ENCODE measurements around the gene CLDN2.

CLDN2 gene

DNA sequence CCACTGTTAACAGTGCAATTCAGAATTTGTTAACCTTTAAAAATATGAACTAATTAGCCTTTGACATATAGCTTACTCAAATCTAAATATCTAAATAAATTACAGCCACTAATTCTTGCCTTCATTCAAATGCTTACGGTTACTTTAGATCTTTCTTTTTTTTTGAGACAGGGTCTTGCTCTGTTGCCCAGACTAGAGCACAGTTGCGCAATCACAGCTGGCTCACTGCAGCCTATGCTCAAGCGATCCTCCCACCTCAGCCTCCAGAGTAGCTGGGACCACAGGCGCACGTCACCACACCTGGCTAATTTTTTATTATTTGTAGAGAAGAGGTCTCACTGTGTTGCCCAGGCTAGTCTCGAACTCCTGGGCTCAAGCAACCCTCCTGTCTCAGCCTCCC is 31.0 kb downstream of the CLDN2 start:
- Histone ChIP-seq H3K27me3 (ENCODE audit: insufficient read depth, low read depth) (no peaks in the 10 kb centered on the region), H2AFZ (ENCODE audit: low read depth) (no peak overlapping the region), H4K20me1 (ENCODE audit: insufficient read depth) (no peaks in the 10 kb centered on the region), H3K79me2 (ENCODE audit: insufficient read depth, low read depth) (no peaks in the 10 kb centered on the region), H3K9ac (no peak overlapping the region), H3K36me3 (ENCODE audit: insufficient read depth) (no peaks in the 10 kb centered on the region), H3K4me3 (IDR thresholded peaks at IDR 0.05; ENCODE audit: insufficient read depth, low read depth, low read length) (no peak overlapping the region), H3K27ac (no peak overlapping the region), H3K4me1 (ENCODE audit: low read depth, poor library complexity, severe bottlenecking) (no peaks in the 10 kb centered on the region), H3K4me2 (no peak overlapping the region)
- TF ChIP-seq, protein P1, sequence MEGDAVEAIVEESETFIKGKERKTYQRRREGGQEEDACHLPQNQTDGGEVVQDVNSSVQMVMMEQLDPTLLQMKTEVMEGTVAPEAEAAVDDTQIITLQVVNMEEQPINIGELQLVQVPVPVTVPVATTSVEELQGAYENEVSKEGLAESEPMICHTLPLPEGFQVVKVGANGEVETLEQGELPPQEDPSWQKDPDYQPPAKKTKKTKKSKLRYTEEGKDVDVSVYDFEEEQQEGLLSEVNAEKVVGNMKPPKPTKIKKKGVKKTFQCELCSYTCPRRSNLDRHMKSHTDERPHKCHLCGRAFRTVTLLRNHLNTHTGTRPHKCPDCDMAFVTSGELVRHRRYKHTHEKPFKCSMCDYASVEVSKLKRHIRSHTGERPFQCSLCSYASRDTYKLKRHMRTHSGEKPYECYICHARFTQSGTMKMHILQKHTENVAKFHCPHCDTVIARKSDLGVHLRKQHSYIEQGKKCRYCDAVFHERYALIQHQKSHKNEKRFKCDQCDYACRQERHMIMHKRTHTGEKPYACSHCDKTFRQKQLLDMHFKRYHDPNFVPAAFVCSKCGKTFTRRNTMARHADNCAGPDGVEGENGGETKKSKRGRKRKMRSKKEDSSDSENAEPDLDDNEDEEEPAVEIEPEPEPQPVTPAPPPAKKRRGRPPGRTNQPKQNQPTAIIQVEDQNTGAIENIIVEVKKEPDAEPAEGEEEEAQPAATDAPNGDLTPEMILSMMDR (conservative IDR thresholded peaks at IDR 0.05; ENCODE audit: low read depth, low read length), result no peak

GRCh38 chrX:106952089-106952488 is 31.9 kb downstream of the CLDN2 start:
- no peaks in the 10 kb centered on the region for H3K36me3 ChIP-seq (ENCODE audit: insufficient read depth)
- no peak overlapping the region for H3K4me3 ChIP-seq (IDR thresholded peaks at IDR 0.05; ENCODE audit: insufficient read depth, low read depth, low read length)
- H3K4me2 ChIP-seq, result no peak overlapping the region
- H2AFZ ChIP-seq (ENCODE audit: low read depth), result no peak overlapping the region
- no peak overlapping the region for H3K27ac ChIP-seq
- TF ChIP-seq, protein P1 (conservative IDR thresholded peaks at IDR 0.05; ENCODE audit: low read depth, low read length), result no peak
- H3K9ac ChIP-seq, result no peak overlapping the region
- H3K4me1 ChIP-seq (ENCODE audit: low read depth, poor library complexity, severe bottlenecking), result no peaks in the 10 kb centered on the region
- H3K27me3 ChIP-seq (ENCODE audit: insufficient read depth, low read depth), result no peaks in the 10 kb centered on the region
- no peaks in the 10 kb centered on the region for H4K20me1 ChIP-seq (ENCODE audit: insufficient read depth)
- no peaks in the 10 kb centered on the region for H3K79me2 ChIP-seq (ENCODE audit: insufficient read depth, low read depth)

- TF ChIP-seq, protein P1 (conservative IDR thresholded peaks at IDR 0.05; ENCODE audit: low read depth, low read length), result no peak
- H3K4me1 ChIP-seq (ENCODE audit: low read depth, poor library complexity, severe bottlenecking), result no peaks in the 10 kb centered on the region
- no peaks in the 10 kb centered on the region for H3K36me3 ChIP-seq (ENCODE audit: insufficient read depth)
Measured at GRCh38 chrX:106952538-106952937, 32.3 kb downstream of the CLDN2 start.

GRCh38 chrX:106952988-106953387 is 32.8 kb downstream of the CLDN2 start:
- no peak overlapping the region for H3K27ac ChIP-seq
- H3K9ac ChIP-seq, result no peak overlapping the region
- no peak overlapping the region for H3K4me2 ChIP-seq
- no peaks in the 10 kb centered on the region for H3K36me3 ChIP-seq (ENCODE audit: insufficient read depth)
- TF ChIP-seq, protein P1 (conservative IDR thresholded peaks at IDR 0.05; ENCODE audit: low read depth, low read length), result 0 out of 2 replicates have a peak, but pooled peaks have one; percentile 45
- no peaks in the 10 kb centered on the region for H3K79me2 ChIP-seq (ENCODE audit: insufficient read depth, low read depth)
- H4K20me1 ChIP-seq (ENCODE audit: insufficient read depth), result no peaks in the 10 kb centered on the region
- H3K27me3 ChIP-seq (ENCODE audit: insufficient read depth, low read depth), result no peaks in the 10 kb centered on the region
- no peak overlapping the region for H3K4me3 ChIP-seq (IDR thresholded peaks at IDR 0.05; ENCODE audit: insufficient read depth, low read depth, low read length)
- H2AFZ ChIP-seq (ENCODE audit: low read depth), result no peak overlapping the region
- H3K4me1 ChIP-seq (ENCODE audit: low read depth, poor library complexity, severe bottlenecking), result no peaks in the 10 kb centered on the region

More at GRCh38 chrX:106952538-106952937, 32.3 kb downstream of the CLDN2 start:
- H3K9ac ChIP-seq, result no peak overlapping the region
- H3K27me3 ChIP-seq (ENCODE audit: insufficient read depth, low read depth), result no peaks in the 10 kb centered on the region
- H3K27ac ChIP-seq, result no peak overlapping the region
- H4K20me1 ChIP-seq (ENCODE audit: insufficient read depth), result no peaks in the 10 kb centered on the region
- H3K4me2 ChIP-seq, result no peak overlapping the region
- H3K4me3 ChIP-seq (IDR thresholded peaks at IDR 0.05; ENCODE audit: insufficient read depth, low read depth, low read length), result no peak overlapping the region
- H2AFZ ChIP-seq (ENCODE audit: low read depth), result no peak overlapping the region
- no peaks in the 10 kb centered on the region for H3K79me2 ChIP-seq (ENCODE audit: insufficient read depth, low read depth)

All from KMS-11 (cell line).